Type B pancreatic cell (in vitro differentiated cells): ENCODE measurements around the gene PTPRO. TPM values are rescaled to one million over a fixed set of nuclear protein-coding genes. Genes with fewer than 3 reads are reported as not detected.
A peak's percentile ranks its signal among the peaks of the same experiment; 100 is the strongest.

Source experiments
- DNase-seq: peaks from one replicate; pipeline ENCODE4 v3.0.0; 2021; ENCODE audit warnings: mixed read lengths; ENCODE audit not compliant: unreplicated experiment; ENCODE audit errors: extremely low spot score
- H3K27ac Mint-ChIP-seq: 2 replicates; pipeline ENCODE4 v1.8.0; 2021; ENCODE audit warnings: mild to moderate bottlenecking, mixed read lengths
- H3K27me3 Mint-ChIP-seq: 2 replicates; pipeline ENCODE4 v1.8.0; 2021; ENCODE audit warnings: mixed read lengths
- H3K36me3 Mint-ChIP-seq: 2 replicates; pipeline ENCODE4 v1.8.0; 2021; ENCODE audit warnings: mixed read lengths
- H3K4me1 Mint-ChIP-seq: one replicate; pipeline ENCODE4 v1.8.0; 2021; ENCODE audit warnings: mixed read lengths; ENCODE audit not compliant: unreplicated experiment
- H3K4me3 Mint-ChIP-seq: 2 replicates; pipeline ENCODE4 v1.8.0; 2021; ENCODE audit warnings: mild to moderate bottlenecking, mixed read lengths
- H3K9me3 Mint-ChIP-seq: 2 replicates; pipeline ENCODE4 v1.8.0; 2021; ENCODE audit warnings: mixed read lengths
- total RNA-seq: library from RNA; stranded (reverse); gene quantifications from 2 replicates; pipeline ENCODE4 v1.2.1, GENCODE V29; 2021; ENCODE audit warnings: low replicate concordance
- TF ChIP-seq, protein P1 (sequence below): fragments of 200-600 bp; sonication (generic); conservative IDR thresholded peaks from 2 replicates; pipeline ENCODE4 v1.5.0; 2021; ENCODE audit warnings: antibody characterized with exemption, mild to moderate bottlenecking

The PTPRO gene
- total RNA-seq, 1 donor from 2014 or later: 7.8 TPM

DNA sequence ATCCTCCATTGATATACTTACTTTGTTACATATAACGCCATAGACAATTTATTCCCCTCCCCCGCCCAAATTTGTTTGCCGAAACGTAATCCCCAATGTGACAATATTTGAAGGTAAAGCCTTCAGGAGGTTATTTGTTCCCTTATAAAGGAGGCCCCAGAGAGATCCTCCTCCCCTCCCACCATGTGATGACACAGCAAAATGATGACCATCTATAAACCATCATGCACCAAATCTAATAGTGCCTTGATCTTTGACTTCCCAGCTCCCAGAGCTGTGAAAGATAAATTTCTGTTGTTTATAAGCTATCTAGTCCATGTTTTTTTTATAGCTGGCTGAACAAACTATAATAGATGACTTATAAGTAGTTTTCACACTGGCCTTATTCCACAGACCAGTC lies 122.2 kb downstream of the PTPRO start:
- H3K36me3 Mint-ChIP-seq: no peaks in the 10 kb centered on the region
- no peaks in the 10 kb centered on the region for H3K4me1 Mint-ChIP-seq
- H3K4me3 Mint-ChIP-seq: no peak overlapping the region
- no peak overlapping the region for H3K27ac Mint-ChIP-seq
- no peaks in the 10 kb centered on the region for H3K9me3 Mint-ChIP-seq
- TF ChIP-seq, protein P1, sequence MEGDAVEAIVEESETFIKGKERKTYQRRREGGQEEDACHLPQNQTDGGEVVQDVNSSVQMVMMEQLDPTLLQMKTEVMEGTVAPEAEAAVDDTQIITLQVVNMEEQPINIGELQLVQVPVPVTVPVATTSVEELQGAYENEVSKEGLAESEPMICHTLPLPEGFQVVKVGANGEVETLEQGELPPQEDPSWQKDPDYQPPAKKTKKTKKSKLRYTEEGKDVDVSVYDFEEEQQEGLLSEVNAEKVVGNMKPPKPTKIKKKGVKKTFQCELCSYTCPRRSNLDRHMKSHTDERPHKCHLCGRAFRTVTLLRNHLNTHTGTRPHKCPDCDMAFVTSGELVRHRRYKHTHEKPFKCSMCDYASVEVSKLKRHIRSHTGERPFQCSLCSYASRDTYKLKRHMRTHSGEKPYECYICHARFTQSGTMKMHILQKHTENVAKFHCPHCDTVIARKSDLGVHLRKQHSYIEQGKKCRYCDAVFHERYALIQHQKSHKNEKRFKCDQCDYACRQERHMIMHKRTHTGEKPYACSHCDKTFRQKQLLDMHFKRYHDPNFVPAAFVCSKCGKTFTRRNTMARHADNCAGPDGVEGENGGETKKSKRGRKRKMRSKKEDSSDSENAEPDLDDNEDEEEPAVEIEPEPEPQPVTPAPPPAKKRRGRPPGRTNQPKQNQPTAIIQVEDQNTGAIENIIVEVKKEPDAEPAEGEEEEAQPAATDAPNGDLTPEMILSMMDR: no peak
- DNase-seq: no peak
- H3K27me3 Mint-ChIP-seq: no peaks in the 10 kb centered on the region

DNA sequence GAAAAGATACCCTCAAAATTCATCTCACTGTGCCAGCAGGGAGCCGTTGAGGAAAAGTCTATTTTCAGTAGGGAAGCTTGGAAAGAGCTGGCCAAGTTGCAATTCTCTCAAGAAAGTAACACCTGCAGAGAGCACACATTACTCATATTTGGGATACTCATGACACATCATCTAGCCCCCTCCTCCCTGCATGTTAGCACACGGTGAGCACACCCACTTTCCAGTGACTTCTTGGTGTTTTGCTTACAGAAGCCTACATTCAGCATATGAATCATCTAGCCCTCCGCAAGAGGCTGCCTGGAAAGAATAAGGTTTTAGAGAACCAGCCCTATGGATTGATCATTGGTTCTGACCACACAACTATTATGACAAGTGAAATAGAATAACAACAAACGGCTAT lies 124.5 kb downstream of the PTPRO start:
- Mint-ChIP-seq H3K36me3 (no peaks in the 10 kb centered on the region), H3K27me3 (no peaks in the 10 kb centered on the region), H3K27ac (no peak overlapping the region), H3K4me3 (no peak overlapping the region), H3K9me3 (no peaks in the 10 kb centered on the region), H3K4me1 (no peaks in the 10 kb centered on the region)
- TF ChIP-seq, protein P1: no peak
- DNase-seq: no peak

DNA sequence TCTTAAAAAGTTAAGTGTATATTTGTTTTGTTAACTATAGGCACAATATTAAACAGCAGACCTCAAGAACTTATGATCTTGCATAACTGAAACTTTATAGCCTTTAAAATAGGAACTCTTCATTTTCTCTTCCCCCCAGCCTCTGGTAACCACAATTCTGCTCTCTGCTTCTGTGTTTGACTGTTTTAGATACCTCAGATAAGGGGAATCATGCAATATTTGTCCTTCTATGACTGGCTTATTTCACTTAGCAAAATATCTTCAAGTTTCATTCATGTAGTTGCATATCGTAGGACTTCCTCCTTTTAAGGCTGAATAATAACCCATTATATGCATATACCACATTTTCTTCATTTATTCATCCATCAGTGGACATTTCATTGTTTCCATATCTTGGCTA lies 131.3 kb downstream of the PTPRO start:
- no peak for DNase-seq
- no peaks in the 10 kb centered on the region for H3K27me3 Mint-ChIP-seq
- peaks cover 8% of the 10 kb centered on the region for H3K9me3 Mint-ChIP-seq
- no peaks in the 10 kb centered on the region for H3K4me1 Mint-ChIP-seq
- TF ChIP-seq, protein P1: no peak
- no peak overlapping the region for H3K4me3 Mint-ChIP-seq
- H3K27ac Mint-ChIP-seq: no peak overlapping the region
- H3K36me3 Mint-ChIP-seq: peaks cover 8% of the 10 kb centered on the region

DNA sequence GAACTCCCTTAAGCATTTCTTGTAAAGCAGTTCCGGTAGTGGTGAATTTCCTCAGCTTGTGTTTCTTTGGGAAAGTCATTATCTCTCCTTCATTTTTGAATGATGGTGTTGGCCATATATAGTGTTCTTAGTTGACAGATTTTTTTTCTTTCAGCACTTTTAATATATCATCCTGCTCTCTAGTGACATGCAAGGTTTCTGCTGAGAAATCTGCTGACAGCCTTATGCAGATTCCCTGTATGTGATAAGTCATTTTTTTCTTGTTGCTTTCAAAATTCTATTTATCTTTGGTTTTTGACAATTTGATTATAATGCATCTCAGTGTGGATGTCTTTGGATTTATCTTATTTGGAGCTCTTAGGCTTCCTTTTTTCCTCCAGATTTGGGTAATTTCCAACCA lies 135.7 kb downstream of the PTPRO start:
- TF ChIP-seq, protein P1: no peak
- Mint-ChIP-seq H3K27me3 (peaks cover 6% of the 10 kb centered on the region), H3K9me3 (peaks cover 8% of the 10 kb centered on the region), H3K36me3 (peaks cover 18% of the 10 kb centered on the region), H3K4me3 (peak overlapping the region; percentile 15), H3K4me1 (no peaks in the 10 kb centered on the region), H3K27ac (peak overlapping the region; percentile 2)
- no peak for DNase-seq

DNA sequence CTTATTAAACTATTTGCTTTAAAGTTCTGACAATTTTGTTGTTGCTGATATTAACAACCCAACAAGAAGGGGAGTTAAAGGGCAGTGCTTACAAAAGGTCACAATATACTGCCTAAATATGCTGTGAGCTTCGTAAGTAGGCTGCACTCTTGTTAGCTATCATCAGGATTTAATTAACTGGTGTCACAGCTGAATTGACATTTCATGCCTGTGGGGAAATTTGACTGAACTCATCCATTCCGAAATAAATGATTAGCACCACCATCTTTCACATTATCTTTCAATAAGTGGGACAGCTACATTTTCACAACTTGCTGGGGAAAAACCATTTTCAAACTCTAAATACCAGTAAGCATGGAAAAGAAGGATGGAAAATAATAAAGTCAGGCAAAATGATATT lies 146.6 kb downstream of the PTPRO start:
- H3K4me3 Mint-ChIP-seq: no peak overlapping the region

More for the DNA sequence above, 146.6 kb downstream of the PTPRO start:
- Mint-ChIP-seq H3K36me3 (peaks cover 4% of the 10 kb centered on the region), H3K9me3 (no peaks in the 10 kb centered on the region), H3K27me3 (peaks cover 47% of the 10 kb centered on the region), H3K4me1 (no peaks in the 10 kb centered on the region), H3K27ac (no peak overlapping the region)
- no peak for DNase-seq
- TF ChIP-seq, protein P1: no peak
